ENCODE results near the gene PTPN14.

PTPN14 gene

GRCh38 chr1:214306269-214306668 is 245.1 kb downstream of the PTPN14 start:
- ChIA-PET CTCF (no interaction called here), POLR2A (interaction anchor here (0.8 kb wide), 1 partner anchor 12 kb away, joined by 3 read pairs; no protein-coding TSS in a partner anchor)
- TF ChIP-seq TARDBP (IDR thresholded peaks at IDR 0.05) (no peak), SUZ12 (IDR thresholded peaks at IDR 0.05) (no peak), BHLHE40 (IDR thresholded peaks at IDR 0.05; ENCODE audit: borderline replicate concordance) (no peak), L3MBTL2 (conservative IDR thresholded peaks at IDR 0.05) (no peak), PKNOX1 (IDR thresholded peaks at IDR 0.05) (no peak), SP1 (IDR thresholded peaks at IDR 0.05) (no peak), NFRKB (IDR thresholded peaks at IDR 0.05) (no peak), LEF1 (IDR thresholded peaks at IDR 0.05; ENCODE audit: borderline replicate concordance) (no peak), FOXM1 (IDR thresholded peaks at IDR 0.05; ENCODE audit: borderline replicate concordance) (no peak), ELF4 (IDR thresholded peaks at IDR 0.05) (no peak)
- DNase-seq (ENCODE audit: extremely low spot score): no peak

DNA sequence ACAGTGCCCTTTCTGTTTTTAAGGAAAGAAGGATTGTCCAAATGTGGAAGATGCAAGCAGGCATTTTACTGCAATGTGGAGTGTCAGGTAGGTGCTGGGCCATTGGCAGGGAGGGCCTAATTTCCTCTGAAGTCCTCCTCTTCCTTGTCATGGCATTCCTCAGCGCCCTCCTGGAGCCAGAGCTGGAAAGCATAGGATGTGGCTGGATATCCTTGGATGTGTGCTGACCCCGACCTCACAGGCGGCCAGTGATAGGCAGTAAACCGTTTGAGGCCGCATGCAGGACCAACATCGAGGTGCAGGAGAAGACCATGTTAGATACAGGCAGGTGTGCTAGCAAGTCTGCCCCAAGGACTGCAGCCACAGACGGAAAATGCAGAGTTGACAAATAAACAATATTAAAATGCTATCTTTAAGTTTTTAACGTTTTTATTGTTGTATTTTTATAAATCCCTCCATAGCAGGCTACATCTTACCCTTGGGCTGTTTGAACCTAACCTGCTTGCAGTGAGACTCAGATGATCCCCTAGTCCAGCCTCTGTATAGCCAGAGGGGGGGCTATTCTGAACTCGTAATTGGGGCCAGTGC is 246.1 kb downstream of the PTPN14 start:
- TF ChIP-seq L3MBTL2 (conservative IDR thresholded peaks at IDR 0.05) (no peak), ZNF384 (IDR thresholded peaks at IDR 0.05) (no peak), ARNT (IDR thresholded peaks at IDR 0.05) (no peak), FOXA1 (IDR thresholded peaks at IDR 0.05) (no peak), TARDBP (IDR thresholded peaks at IDR 0.05) (no peak), ELF4 (IDR thresholded peaks at IDR 0.05) (no peak), SP1 (IDR thresholded peaks at IDR 0.05) (no peak), FOXM1 (IDR thresholded peaks at IDR 0.05; ENCODE audit: borderline replicate concordance) (no peak)
- CTCF ChIA-PET: interaction anchor here (2.3 kb wide), 1 partner anchor 24 kb away, joined by 5 read pairs; no protein-coding TSS in a partner anchor
- POLR2A ChIA-PET: no interaction called here
- no peak for DNase-seq (ENCODE audit: extremely low spot score)

DNA sequence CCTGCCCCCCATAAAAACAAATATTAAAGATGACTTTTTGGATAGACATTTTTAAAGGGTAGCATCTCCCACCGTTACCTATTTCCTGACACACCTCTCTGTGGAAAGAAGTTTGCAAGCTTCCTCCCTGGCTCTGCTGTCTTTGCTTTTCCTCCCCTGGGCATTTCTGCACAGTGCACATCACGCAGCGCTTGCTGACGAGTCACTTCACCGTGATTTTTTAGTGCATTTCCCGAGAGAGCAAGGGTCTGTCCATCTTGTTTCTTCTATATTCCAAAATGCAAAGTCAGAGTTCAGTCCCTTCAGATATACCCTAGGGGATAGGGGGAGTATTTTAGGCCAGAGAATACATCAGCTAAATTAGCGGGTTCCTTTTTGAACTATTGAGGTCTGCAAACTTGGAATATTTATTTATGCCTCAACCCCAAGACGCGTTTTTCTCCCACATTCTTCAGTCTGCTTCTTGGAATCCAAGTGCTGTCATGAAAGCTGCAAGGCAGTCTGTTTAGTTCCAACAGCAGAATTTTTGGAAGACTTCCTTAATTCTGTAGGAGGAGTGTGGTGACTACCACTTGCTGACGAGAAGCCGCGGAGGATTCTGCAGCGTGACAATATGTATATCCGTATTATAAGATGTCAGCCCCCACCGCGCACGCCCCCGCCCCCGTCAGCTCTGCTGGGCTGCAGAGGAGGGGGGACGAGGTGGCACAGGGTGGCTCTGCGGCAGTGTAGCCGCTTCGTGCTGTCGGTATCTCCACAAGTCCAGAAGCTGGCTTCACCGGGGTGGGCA is 248.1 kb downstream of the PTPN14 start:
- TF ChIP-seq SUZ12 (IDR thresholded peaks at IDR 0.05) (no peak), NFRKB (IDR thresholded peaks at IDR 0.05) (no peak), ELF4 (IDR thresholded peaks at IDR 0.05) (no peak), SP1 (IDR thresholded peaks at IDR 0.05) (no peak), FOXK2 (IDR thresholded peaks at IDR 0.05) (no peak), BHLHE40 (IDR thresholded peaks at IDR 0.05; ENCODE audit: borderline replicate concordance) (no peak), HDGF (IDR thresholded peaks at IDR 0.05; ENCODE audit: borderline replicate concordance) (no peak), FOXA1 (IDR thresholded peaks at IDR 0.05) (no peak)
- DNase-seq (ENCODE audit: extremely low spot score): no peak
- CTCF ChIA-PET: interaction anchor here (0.7 to 2.3 kb wide), 3 partner anchors 26 to 1658 kb away, joined by 4 to 5 read pairs (median 4); no protein-coding TSS in a partner anchor
- POLR2A ChIA-PET: no interaction called here

DNA sequence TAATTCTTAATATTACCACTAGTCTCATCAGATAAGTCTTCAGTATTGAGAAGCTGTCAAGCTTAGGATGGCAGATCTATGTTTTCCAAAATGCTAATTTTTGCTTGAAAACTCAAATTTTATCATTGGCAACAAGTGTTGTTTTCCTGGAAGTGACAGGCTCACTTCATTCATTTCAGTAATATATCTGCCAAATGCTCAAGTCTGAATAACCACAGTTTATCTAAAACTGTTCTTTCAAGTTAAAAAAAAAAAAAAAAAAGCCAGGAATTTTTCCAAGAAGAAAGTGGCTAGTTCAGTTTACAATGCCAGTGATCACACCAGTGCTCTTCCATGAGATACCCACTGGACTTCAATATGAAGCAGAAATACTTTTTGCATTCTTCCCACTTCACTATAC is 249.9 kb downstream of the PTPN14 start:
- no peak for DNase-seq (ENCODE audit: extremely low spot score)
- no peak for TF ChIP-seq PKNOX1 (IDR thresholded peaks at IDR 0.05)
- no peak for TF ChIP-seq FOXK2 (IDR thresholded peaks at IDR 0.05)
- no peak for TF ChIP-seq ZNF384 (IDR thresholded peaks at IDR 0.05)
- ChIA-PET POLR2A (no interaction called here), CTCF (interaction anchor here (0.6 kb wide), 1 partner anchor 10 kb away, joined by 4 read pairs; no protein-coding TSS in a partner anchor)

- DNase-seq (ENCODE audit: extremely low spot score): no peak
- ChIA-PET POLR2A (no interaction called here), CTCF (interaction anchor here (0.6 kb wide), 1 partner anchor 39 kb away, joined by 3 read pairs; no protein-coding TSS in a partner anchor)
- TF ChIP-seq BHLHE40 (IDR thresholded peaks at IDR 0.05; ENCODE audit: borderline replicate concordance): no peak
- TF ChIP-seq L3MBTL2 (conservative IDR thresholded peaks at IDR 0.05): no peak
- TF ChIP-seq CTBP1 (IDR thresholded peaks at IDR 0.05; ENCODE audit: borderline replicate concordance): no peak
These were observed 251.1 kb downstream of the PTPN14 start for GRCh38 chr1:214300149-214300780.
